H1 (cell line): ENCODE measurements around the gene SFT2D1. TPM values are rescaled to one million over a fixed set of nuclear protein-coding genes. Genes with fewer than 3 reads are reported as not detected.

Source experiments
- BRCA1 ChIP-seq: IDR thresholded peaks from 2 replicates; pipeline ENCODE4 v1.6.1; 2012; ENCODE audit warnings: low read depth, low read length, improper control_type of control experiment
- CEBPB ChIP-seq: IDR thresholded peaks from 2 replicates; pipeline ENCODE4 v1.6.1; 2012; ENCODE audit warnings: low read depth, low read length
- FOSL1 ChIP-seq: IDR thresholded peaks from 2 replicates; pipeline ENCODE4 v1.6.1; 2011; ENCODE audit warnings: mild to moderate bottlenecking, low read depth, low read length, moderate library complexity; ENCODE audit not compliant: insufficient read depth
- HDAC2 ChIP-seq, 2 experiments: fragments of 300-600 bp in 1 of 2; sonication (generic) in 1 of 2; IDR thresholded peaks; 2 replicates each; pipeline ENCODE4 v1.6.1; 2011 to 2012; ENCODE audit warnings: low read depth in 2 of 2, low read length in 2 of 2, mild to moderate bottlenecking in 2 of 2, moderate library complexity in 2 of 2, borderline replicate concordance in 1 of 2, inconsistent platforms in 1 of 2
- HDAC6 ChIP-seq: IDR thresholded peaks from one replicate; pipeline ENCODE4 v1.7.1; 2012; ENCODE audit warnings: low read depth, mild to moderate bottlenecking, inconsistent platforms, low read length, moderate library complexity
- NRF1 ChIP-seq: IDR thresholded peaks from 2 replicates; pipeline ENCODE4 v1.6.1; 2011; ENCODE audit warnings: mild to moderate bottlenecking, low read depth, low read length, improper control_type of control experiment
- polyA plus RNA-seq, 7 experiments: library from polyadenylated mRNA; depleted of rRNA in 3 of 7; stranded (reverse) in 5 of 7; unstranded in 2 of 7; fragments of >200 nt in 5 of 7; fragments of 200-250 nt in 2 of 7; gene quantifications; 1 replicate in 5 of 7; 2 replicates in 1 of 7; 4 replicates in 1 of 7; pipeline versions ENCODE4 v1.2.1 to v1.2.3, GENCODE V29; 2011 to 2013; ENCODE audit warnings: missing spikeins in 2 of 7, mixed read lengths in 2 of 7
- total RNA-seq: library from RNA; stranded (reverse); fragmentation: NEBNext Ultra II Directional; extraction: Animal tissue kit (Norgen Biotek cat#: 25700); gene quantifications from 2 replicates; pipeline ENCODE4 v1.2.1, GENCODE V29; 2021
- TF ChIP-seq, protein P1 (sequence below): fragments of 300-600 bp; sonication (generic); IDR thresholded peaks from 2 replicates; pipeline ENCODE4 v1.7.1; 2012; ENCODE audit warnings: low read length, moderate library complexity, mild to moderate bottlenecking, inconsistent platforms; ENCODE audit not compliant: insufficient replicate concordance

The SFT2D1 gene
- total and polyA plus RNA-seq, 2 of the 8 experiments (the other 6 are each of a cell fraction or from before 2014, with no cell fraction given): 52.3 to 76.1 TPM

DNA sequence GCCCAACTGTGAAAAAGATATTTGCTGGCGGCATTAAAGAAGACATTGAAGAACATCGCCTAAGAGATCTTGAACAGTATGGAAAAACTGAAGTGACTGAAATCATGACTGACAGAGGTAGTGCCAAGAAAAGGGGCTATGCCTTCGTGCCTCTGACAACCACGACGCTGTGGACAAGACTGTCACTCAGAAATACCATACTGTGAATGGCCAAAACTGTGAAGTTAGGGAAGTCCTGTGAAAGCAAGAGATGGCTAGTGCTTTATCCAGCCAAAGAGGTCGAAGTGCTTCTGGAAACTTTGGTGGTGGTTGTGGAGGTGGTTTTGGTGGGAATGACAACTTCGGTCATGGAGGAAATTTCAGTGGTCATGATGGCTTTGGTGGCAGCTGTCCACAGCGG lies 7.5 kb downstream of the SFT2D1 start (continued):
- TF ChIP-seq, protein P1, sequence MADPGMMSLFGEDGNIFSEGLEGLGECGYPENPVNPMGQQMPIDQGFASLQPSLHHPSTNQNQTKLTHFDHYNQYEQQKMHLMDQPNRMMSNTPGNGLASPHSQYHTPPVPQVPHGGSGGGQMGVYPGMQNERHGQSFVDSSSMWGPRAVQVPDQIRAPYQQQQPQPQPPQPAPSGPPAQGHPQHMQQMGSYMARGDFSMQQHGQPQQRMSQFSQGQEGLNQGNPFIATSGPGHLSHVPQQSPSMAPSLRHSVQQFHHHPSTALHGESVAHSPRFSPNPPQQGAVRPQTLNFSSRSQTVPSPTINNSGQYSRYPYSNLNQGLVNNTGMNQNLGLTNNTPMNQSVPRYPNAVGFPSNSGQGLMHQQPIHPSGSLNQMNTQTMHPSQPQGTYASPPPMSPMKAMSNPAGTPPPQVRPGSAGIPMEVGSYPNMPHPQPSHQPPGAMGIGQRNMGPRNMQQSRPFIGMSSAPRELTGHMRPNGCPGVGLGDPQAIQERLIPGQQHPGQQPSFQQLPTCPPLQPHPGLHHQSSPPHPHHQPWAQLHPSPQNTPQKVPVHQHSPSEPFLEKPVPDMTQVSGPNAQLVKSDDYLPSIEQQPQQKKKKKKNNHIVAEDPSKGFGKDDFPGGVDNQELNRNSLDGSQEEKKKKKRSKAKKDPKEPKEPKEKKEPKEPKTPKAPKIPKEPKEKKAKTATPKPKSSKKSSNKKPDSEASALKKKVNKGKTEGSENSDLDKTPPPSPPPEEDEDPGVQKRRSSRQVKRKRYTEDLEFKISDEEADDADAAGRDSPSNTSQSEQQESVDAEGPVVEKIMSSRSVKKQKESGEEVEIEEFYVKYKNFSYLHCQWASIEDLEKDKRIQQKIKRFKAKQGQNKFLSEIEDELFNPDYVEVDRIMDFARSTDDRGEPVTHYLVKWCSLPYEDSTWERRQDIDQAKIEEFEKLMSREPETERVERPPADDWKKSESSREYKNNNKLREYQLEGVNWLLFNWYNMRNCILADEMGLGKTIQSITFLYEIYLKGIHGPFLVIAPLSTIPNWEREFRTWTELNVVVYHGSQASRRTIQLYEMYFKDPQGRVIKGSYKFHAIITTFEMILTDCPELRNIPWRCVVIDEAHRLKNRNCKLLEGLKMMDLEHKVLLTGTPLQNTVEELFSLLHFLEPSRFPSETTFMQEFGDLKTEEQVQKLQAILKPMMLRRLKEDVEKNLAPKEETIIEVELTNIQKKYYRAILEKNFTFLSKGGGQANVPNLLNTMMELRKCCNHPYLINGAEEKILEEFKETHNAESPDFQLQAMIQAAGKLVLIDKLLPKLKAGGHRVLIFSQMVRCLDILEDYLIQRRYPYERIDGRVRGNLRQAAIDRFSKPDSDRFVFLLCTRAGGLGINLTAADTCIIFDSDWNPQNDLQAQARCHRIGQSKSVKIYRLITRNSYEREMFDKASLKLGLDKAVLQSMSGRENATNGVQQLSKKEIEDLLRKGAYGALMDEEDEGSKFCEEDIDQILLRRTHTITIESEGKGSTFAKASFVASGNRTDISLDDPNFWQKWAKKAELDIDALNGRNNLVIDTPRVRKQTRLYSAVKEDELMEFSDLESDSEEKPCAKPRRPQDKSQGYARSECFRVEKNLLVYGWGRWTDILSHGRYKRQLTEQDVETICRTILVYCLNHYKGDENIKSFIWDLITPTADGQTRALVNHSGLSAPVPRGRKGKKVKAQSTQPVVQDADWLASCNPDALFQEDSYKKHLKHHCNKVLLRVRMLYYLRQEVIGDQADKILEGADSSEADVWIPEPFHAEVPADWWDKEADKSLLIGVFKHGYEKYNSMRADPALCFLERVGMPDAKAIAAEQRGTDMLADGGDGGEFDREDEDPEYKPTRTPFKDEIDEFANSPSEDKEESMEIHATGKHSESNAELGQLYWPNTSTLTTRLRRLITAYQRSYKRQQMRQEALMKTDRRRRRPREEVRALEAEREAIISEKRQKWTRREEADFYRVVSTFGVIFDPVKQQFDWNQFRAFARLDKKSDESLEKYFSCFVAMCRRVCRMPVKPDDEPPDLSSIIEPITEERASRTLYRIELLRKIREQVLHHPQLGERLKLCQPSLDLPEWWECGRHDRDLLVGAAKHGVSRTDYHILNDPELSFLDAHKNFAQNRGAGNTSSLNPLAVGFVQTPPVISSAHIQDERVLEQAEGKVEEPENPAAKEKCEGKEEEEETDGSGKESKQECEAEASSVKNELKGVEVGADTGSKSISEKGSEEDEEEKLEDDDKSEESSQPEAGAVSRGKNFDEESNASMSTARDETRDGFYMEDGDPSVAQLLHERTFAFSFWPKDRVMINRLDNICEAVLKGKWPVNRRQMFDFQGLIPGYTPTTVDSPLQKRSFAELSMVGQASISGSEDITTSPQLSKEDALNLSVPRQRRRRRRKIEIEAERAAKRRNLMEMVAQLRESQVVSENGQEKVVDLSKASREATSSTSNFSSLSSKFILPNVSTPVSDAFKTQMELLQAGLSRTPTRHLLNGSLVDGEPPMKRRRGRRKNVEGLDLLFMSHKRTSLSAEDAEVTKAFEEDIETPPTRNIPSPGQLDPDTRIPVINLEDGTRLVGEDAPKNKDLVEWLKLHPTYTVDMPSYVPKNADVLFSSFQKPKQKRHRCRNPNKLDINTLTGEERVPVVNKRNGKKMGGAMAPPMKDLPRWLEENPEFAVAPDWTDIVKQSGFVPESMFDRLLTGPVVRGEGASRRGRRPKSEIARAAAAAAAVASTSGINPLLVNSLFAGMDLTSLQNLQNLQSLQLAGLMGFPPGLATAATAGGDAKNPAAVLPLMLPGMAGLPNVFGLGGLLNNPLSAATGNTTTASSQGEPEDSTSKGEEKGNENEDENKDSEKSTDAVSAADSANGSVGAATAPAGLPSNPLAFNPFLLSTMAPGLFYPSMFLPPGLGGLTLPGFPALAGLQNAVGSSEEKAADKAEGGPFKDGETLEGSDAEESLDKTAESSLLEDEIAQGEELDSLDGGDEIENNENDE: no peak
- no peak for TF ChIP-seq HDAC2 (IDR thresholded peaks at IDR 0.05; ENCODE audit: borderline replicate concordance in 1 of 2, low read depth in 2 of 2, low read length in 2 of 2)
- no peak for TF ChIP-seq BRCA1
- no peak for TF ChIP-seq HDAC6
- no peak for TF ChIP-seq CEBPB
- TF ChIP-seq FOSL1: no peak
- no peak for TF ChIP-seq NRF1
